ENCODE data around the gene CHRDL2. TPM values are rescaled to one million over a fixed set of nuclear protein-coding genes. Genes with fewer than 3 reads are reported as not detected.

CHRDL2 gene
- total RNA-seq, result not detected in 2 replicates

GRCh38 chr11:74731301-74732094, at the start of gene CHRDL2:
TSS of gene CHRDL2 (minus strand) at chr11:74731426. CDS start at chr11:74730888, 538 bp downstream.

GRCh38 chr11:74748211-74749126, 17.2 kb upstream of the CHRDL2 start, which contains the start of gene RNF169:
TSS of gene RNF169 (plus strand) at chr11:74748849. CDS start at chr11:74748881, 32 bp downstream.

Other genes with a start within 250 kb of the CHRDL2 start
- gene LIPT2, start 237.7 kb downstream of the CHRDL2 start, total RNA-seq, result 2.9 and 3.6 TPM in 2 replicates
- gene POLD3, start 138.8 kb downstream of the CHRDL2 start, total RNA-seq, result 5.3 and 6.4 TPM in 2 replicates
- gene RNF169, start 17.4 kb upstream of the CHRDL2 start, total RNA-seq, result 15.3 and 17.8 TPM in 2 replicates
- 5.5 and 20.9 TPM in 2 replicates for gene XRRA1, start 217.7 kb upstream of the CHRDL2 start, total RNA-seq
- gene SPCS2, start 217.8 kb upstream of the CHRDL2 start, total RNA-seq, result 3.4 and 7.2 TPM in 2 replicates